C1 segment of cervical spinal cord (tissue), 14 donors: ENCODE results near the gene BEND3.
"Not testable (repeated sequence)": the region's sequence is repeated elsewhere in the genome, so short reads cannot be mapped to it uniquely, and the experiment has no call there.

Experiments used
- DNase-seq, 14 donors: peaks; one replicate each; lab custom pipeline; 2025; lab: John Stamatoyannopoulos, UW

BEND3 gene

DNA sequence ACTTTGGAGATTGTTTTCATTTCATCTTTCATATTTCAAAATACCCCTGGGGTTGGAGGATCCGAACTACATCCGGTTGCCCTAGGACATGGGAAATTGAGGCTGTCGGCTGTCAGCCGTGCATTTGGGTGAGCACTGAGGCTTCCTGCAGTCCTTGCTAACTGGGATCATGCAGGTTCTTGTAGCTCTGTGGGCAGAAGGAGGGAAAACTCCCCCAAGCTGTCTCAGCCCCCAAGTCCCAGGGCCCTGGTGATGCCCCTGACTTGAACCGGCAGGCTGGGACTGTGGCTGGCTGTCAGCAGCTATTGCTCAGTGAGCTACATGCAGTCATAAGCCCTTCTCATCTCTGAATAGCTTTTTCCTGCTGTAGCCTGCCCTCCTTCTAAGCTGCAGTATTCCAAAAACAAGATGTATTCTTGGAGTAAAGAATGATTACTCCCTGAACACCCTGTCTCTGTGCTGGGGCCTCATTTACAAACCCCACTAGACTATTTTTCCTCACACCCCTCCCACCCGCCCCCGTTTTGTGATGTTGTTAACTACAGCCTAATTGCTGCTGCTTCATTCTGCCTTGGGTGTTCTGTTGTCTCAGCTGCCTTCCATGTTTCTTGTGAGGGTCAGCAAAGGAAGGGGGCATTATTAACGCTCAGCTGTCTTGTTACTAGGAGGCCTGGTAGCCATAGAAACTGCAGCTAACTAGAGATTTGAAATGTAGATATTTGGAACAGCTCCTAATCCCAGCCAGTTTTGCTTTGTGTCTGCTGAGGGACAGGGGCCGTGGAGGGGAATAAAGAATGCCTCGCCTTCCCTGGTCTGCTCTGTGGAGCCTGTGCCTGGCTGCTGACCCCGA lies 69.3 kb downstream of the BEND3 start:
- DNase-seq = peak in 3 of 14 donors; percentile 1 to 6 (median 4)

GRCh38 chr6:107033126-107033525 lies 82.2 kb downstream of the BEND3 start:
- no peak for DNase-seq

DNA sequence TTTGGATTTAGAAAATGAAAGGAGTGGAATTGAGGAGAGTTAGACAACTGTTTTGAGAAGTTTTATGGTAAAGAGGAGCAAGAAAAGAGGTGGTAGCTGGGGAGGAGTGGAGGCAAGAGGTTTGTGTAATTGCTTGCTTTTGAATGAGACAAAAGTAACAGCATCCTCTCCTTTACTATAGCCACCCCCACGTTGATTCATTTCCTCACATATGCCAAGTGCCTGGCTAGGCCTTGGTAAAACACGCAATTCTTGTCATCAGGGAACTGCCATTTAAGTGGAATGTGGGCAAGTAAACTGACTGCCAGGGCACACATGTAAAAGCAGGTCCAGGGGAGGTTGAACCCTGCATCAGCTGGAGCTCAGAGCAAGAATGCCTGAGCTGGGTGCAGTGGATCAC lies 83.3 kb downstream of the BEND3 start:
- DNase-seq = no peak

DNA sequence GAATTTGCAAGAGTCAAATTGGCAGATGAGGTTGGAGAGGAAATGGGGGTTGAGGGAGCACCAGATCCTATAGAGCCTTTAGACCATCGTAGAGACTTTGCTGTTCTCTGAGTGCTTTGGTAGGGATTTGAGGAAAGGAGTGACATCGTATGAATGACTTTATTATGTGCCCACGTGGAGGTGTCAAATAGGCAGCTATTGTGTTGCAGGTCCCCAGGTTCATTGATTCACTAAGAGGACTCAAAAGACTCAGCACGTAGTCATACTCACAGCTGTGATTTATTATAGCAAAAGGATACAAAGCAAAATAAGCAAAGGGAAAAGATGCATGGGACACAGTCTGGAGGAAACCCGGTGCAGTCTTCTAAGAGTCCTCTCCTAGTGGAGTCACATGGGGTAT lies 85.2 kb downstream of the BEND3 start:
- no peak for DNase-seq

DNA sequence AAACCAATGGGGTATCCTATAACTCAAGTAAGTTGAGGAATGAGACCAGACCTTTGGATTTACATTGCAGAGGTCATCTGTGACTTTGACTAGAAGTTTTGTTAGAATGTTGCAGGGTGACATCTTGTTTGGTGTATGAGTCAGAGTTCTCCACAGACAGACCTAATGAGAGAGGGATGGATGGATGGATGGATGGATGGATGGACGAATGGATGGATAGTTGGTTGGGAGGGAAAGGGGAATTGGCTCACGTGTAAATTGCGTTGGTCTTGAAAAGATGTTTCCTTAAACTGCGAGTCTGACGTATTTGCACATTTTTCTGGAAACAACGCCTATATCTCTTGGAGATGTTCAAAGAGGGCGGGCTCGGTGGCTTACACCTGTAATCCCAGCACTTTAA lies 88.3 kb downstream of the BEND3 start:
- DNase-seq = no peak

DNA sequence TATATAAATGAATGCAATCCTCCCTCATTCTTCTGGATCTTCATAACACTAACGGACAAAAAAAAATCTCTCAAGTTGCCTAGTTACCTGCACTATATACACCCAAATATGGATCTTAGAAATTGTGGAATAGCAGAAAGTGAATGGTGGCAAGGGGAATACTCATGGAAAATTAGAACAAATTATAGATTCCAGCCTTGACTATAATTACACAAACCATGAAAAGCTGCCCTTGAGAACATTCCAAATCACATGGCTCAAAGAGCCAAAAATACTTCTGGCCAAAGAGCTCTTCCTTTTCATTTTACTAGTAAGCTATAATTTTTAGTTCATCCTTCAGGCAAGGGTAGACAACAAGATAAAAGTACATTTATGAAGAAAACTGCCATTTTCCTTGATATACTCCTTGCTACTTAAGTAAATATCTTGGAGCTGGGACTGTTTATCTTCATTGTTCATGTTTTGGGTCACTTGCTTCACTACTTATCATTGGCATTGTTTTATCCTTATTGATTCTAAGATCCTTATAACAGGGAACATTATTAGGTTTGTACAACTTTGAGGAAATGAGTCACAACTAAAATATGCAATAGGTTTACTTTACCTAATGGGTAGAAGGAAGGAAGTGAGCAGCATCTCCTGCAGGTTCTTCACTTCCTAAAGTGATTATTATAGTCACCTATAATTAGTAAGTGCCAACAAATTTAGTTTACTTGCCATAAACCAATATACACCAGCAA lies 93.7 kb downstream of the BEND3 start:
- no peak for DNase-seq

DNA sequence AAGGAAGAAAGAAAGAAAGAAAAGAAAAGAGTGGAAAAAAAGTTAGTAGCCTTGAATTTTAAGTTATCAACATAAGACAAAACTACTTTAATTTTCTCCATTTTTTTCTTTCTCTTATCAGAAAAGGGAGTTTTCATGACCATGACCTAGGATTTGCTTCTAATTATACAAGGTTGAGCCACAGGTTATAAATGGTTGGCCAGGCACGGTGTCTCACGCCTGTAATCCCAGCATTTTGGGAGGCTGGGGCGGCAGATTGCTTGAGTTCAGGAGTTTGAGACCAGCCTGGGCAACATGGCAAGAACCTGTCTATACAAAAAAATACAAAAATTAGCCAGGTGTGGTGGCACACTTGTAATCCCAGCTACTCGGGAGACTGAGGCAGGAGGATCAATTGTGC lies 95.1 kb downstream of the BEND3 start:
- no peak for DNase-seq

DNA sequence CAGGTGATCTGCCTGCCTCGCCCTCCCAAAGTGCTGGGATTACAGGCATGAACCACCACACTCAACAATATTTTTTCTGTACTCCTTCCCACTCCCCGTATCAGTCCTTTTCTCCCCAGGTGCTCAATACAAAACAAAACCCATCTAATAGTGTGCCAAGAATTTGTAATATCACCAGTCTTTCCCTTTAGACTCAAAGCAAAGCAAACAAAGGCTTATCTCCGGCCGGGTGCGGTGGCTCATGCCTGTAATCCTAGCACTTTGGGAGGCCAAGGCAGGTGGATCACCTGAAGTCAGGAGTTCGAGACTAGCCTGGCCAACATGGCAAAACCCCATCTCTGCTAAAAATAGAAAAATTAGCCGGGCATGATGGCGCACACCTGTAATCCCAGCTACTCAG lies 95.7 kb downstream of the BEND3 start:
- not testable (repeated sequence) for DNase-seq

GRCh38 chr6:107019047-107019446 lies 96.3 kb downstream of the BEND3 start:
- no peak for DNase-seq
